ENCODE data around the gene MOGAT2. TPM values are rescaled to one million over a fixed set of nuclear protein-coding genes. Genes with fewer than 3 reads are reported as not detected.
A peak's percentile ranks its signal among the peaks of the same experiment; 100 is the strongest.

MOGAT2 gene
- total and polyA plus RNA-seq, 2 of the 13 experiments (the other 11 are each of a cell fraction or from before 2014, with no cell fraction given), result 27.2 to 27.8 TPM

GRCh38 chr11:75728992-75729391 is 11.4 kb downstream of the MOGAT2 start:
- Histone ChIP-seq H2AFZ (ENCODE audit: low read length) (no peak overlapping the region), H3K27ac (ENCODE audit: extremely low read length, insufficient read depth, low read length) (no peak overlapping the region), H3K36me3 (replicated peaks in 1 of 2; ENCODE audit: control insufficient read depth in 1 of 2, insufficient read depth in 2 of 2, low read length in 2 of 2) (peaks cover 5 to 16% of the 10 kb centered on the region in 2 experiments; a peak in 2 of 5 replicates), H3K9ac (ENCODE audit: insufficient read depth, low read depth, low read length) (no peak overlapping the region), H3K4me2 (ENCODE audit: low read depth, low read length) (no peak overlapping the region), H3K27me3 (ENCODE audit: control insufficient read depth in 1 of 2, insufficient read depth in 2 of 2, low read length in 2 of 2) (no peaks in the 10 kb centered on the region), H4K20me1 (ENCODE audit: insufficient read depth, low read length) (no peaks in the 10 kb centered on the region), H3K4me1 (ENCODE audit: insufficient read depth, low read length) (peaks cover 25% of the 10 kb centered on the region), H3K79me2 (ENCODE audit: insufficient read depth, low read length) (no peaks in the 10 kb centered on the region), H3K9me3 (ENCODE audit: low read length) (no peaks in the 10 kb centered on the region), H3K4me3 (replicated peaks in 1 of 3; ENCODE audit: insufficient read depth in 1 of 3, low read depth in 2 of 3, low read length in 3 of 3) (no peak overlapping the region)
- 100% methylated on average over 2 of the region's 2 CpGs for WGBS (ENCODE audit: low lambda C conversion rate)
- FAIRE-seq (no peak), DNase-seq (ENCODE audit: low spot score) (no peak), ATAC-seq (no peak)
- TF ChIP-seq HNRNPH1 (optimal IDR thresholded peaks at IDR 0.05; ENCODE audit: low read depth, low read length) (no peak), KLF11 (CRISPR knock-in tag; IDR thresholded peaks at IDR 0.05) (no peak), KDM3A (CRISPR knock-in tag; IDR thresholded peaks at IDR 0.05; ENCODE audit: low read depth) (no peak), ZMYM4 (CRISPR knock-in tag; IDR thresholded peaks at IDR 0.05) (no peak), ZNF768 (CRISPR knock-in tag; IDR thresholded peaks at IDR 0.05) (no peak), ZNF777 (CRISPR knock-in tag; IDR thresholded peaks at IDR 0.05) (no peak), ZNF737 (CRISPR knock-in tag; IDR thresholded peaks at IDR 0.05; ENCODE audit: borderline replicate concordance) (no peak)
- TF ChIP-seq, protein P1, sequence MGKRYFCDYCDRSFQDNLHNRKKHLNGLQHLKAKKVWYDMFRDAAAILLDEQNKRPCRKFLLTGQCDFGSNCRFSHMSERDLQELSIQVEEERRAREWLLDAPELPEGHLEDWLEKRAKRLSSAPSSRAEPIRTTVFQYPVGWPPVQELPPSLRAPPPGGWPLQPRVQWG (CRISPR knock-in tag; IDR thresholded peaks at IDR 0.05; ENCODE audit: borderline replicate concordance, low read depth), result no peak
- no TSS peak for BruUV-seq (replicated peaks)
- POLR2A ChIA-PET, result no interaction called here
- in situ Hi-C loops (cut with HindIII; ENCODE audit: extremely low pct_ligation_motif_present, low pct_unique_long_range_greater_than_20kb), result no loop called here
- CTCF ChIA-PET (ENCODE audit: low intra/inter-chr PET ratio, low total read pairs), result no interaction called here
- intact Hi-C loops (cut with micrococcal nuclease; ENCODE audit: unreplicated experiment), result no loop called here

GRCh38 chr11:75731095-75731494 is 13.5 kb downstream of the MOGAT2 start:
- intact Hi-C loops (cut with micrococcal nuclease; ENCODE audit: unreplicated experiment) (no loop called here), in situ Hi-C loops (cut with HindIII; ENCODE audit: extremely low pct_ligation_motif_present, low pct_unique_long_range_greater_than_20kb) (no loop called here)
- H3K27me3 ChIP-seq (ENCODE audit: control insufficient read depth in 1 of 2, insufficient read depth in 2 of 2, low read length in 2 of 2), result no peaks in the 10 kb centered on the region
- ChIA-PET POLR2A (interaction anchor here (1.3 kb wide), 1 partner anchor 12 kb away, joined by 3 read pairs; no protein-coding TSS in a partner anchor), CTCF (ENCODE audit: low intra/inter-chr PET ratio, low total read pairs) (no interaction called here)
- DNase-seq (ENCODE audit: low spot score) (no peak), FAIRE-seq (no peak), ATAC-seq (no peak)
- no peak overlapping the region for H2AFZ ChIP-seq (ENCODE audit: low read length)
- H3K27ac ChIP-seq (ENCODE audit: extremely low read length, insufficient read depth, low read length), result no peak overlapping the region
- no peak overlapping the region for H3K4me3 ChIP-seq (replicated peaks in 1 of 3; ENCODE audit: insufficient read depth in 1 of 3, low read depth in 2 of 3, low read length in 3 of 3)
- no TSS peak for BruUV-seq (replicated peaks)
- H3K36me3 ChIP-seq (replicated peaks in 1 of 2; ENCODE audit: control insufficient read depth in 1 of 2, insufficient read depth in 2 of 2, low read length in 2 of 2), result peaks cover 5 to 16% of the 10 kb centered on the region in 2 experiments; a peak in 2 of 5 replicates
- H3K9ac ChIP-seq (ENCODE audit: insufficient read depth, low read depth, low read length), result no peak overlapping the region
- no peak overlapping the region for H3K4me2 ChIP-seq (ENCODE audit: low read depth, low read length)
- H4K20me1 ChIP-seq (ENCODE audit: insufficient read depth, low read length), result no peaks in the 10 kb centered on the region
- H3K79me2 ChIP-seq (ENCODE audit: insufficient read depth, low read length), result no peaks in the 10 kb centered on the region
- WGBS (ENCODE audit: low lambda C conversion rate), result 96% methylated on average over 4 of the region's 5 CpGs
- peaks cover 30% of the 10 kb centered on the region for H3K4me1 ChIP-seq (ENCODE audit: insufficient read depth, low read length)
- TF ChIP-seq, protein P2, sequence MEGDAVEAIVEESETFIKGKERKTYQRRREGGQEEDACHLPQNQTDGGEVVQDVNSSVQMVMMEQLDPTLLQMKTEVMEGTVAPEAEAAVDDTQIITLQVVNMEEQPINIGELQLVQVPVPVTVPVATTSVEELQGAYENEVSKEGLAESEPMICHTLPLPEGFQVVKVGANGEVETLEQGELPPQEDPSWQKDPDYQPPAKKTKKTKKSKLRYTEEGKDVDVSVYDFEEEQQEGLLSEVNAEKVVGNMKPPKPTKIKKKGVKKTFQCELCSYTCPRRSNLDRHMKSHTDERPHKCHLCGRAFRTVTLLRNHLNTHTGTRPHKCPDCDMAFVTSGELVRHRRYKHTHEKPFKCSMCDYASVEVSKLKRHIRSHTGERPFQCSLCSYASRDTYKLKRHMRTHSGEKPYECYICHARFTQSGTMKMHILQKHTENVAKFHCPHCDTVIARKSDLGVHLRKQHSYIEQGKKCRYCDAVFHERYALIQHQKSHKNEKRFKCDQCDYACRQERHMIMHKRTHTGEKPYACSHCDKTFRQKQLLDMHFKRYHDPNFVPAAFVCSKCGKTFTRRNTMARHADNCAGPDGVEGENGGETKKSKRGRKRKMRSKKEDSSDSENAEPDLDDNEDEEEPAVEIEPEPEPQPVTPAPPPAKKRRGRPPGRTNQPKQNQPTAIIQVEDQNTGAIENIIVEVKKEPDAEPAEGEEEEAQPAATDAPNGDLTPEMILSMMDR (CRISPR knock-in tag; IDR thresholded peaks at IDR 0.05), result 0 out of 2 replicates have a peak, but pooled peaks have one; percentile 7
- TF ChIP-seq ZKSCAN5 (CRISPR knock-in tag; IDR thresholded peaks at IDR 0.05) (no peak), RBM22 (optimal IDR thresholded peaks at IDR 0.05; ENCODE audit: low read length) (peak; percentile 37)
- H3K9me3 ChIP-seq (ENCODE audit: low read length), result no peaks in the 10 kb centered on the region
